ENCODE results near the gene CDH4.

DNA sequence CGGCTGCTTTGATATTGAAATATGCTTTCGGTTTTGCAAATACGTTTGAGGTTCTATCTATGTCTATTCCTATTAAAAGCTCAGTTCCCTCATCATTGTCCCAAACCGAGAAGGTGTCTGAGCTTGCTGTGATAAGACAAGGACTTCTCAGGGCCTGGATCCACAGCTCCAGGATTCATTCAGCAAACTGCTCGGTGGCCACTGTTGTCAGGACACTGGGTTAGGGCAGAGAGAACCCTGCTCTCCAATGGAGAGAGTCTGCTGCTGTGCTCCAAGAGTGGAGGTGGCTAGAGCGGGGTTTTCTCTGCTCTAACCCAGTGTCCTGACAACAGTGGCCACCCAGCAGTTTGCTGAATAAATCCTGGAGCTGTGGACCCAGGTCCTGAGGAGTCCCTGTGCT lies 198.5 kb downstream of the CDH4 start:
- TF ChIP-seq, protein P1, sequence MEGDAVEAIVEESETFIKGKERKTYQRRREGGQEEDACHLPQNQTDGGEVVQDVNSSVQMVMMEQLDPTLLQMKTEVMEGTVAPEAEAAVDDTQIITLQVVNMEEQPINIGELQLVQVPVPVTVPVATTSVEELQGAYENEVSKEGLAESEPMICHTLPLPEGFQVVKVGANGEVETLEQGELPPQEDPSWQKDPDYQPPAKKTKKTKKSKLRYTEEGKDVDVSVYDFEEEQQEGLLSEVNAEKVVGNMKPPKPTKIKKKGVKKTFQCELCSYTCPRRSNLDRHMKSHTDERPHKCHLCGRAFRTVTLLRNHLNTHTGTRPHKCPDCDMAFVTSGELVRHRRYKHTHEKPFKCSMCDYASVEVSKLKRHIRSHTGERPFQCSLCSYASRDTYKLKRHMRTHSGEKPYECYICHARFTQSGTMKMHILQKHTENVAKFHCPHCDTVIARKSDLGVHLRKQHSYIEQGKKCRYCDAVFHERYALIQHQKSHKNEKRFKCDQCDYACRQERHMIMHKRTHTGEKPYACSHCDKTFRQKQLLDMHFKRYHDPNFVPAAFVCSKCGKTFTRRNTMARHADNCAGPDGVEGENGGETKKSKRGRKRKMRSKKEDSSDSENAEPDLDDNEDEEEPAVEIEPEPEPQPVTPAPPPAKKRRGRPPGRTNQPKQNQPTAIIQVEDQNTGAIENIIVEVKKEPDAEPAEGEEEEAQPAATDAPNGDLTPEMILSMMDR (optimal IDR thresholded peaks at IDR 0.05 in 1 of 3, IDR thresholded peaks at IDR 0.05 in 1 of 3, conservative IDR thresholded peaks at IDR 0.05 in 1 of 3; ENCODE audit: extremely low read depth in 1 of 3, insufficient read depth in 2 of 3, low read length in 3 of 3) = no peak
- no peak for TF ChIP-seq EZH2 (IDR thresholded peaks at IDR 0.05; ENCODE audit: low read length)

All from keratinocyte (primary cell).